Prostate gland (tissue), 2 donors: Measurements from ENCODE around the gene EFCAB14. TPM values are rescaled to one million over a fixed set of nuclear protein-coding genes. Genes with fewer than 3 reads are reported as not detected.

ENCODE experiments used
- DNase-seq: peaks from one replicate; pipeline ENCODE4 v3.0.0-alpha.2; 2019; ENCODE audit warnings: low spot score
- H3K27ac ChIP-seq, 2 donors: fragments of 200-600 bp; sonication (generic); 2 replicates each; pipeline ENCODE4 v1.5.1; 2017 to 2019
- H3K27me3 ChIP-seq: fragments of 200-600 bp; sonication (generic); replicated peaks from 2 replicates; pipeline ENCODE4 v1.5.1; 2019; ENCODE audit not compliant: insufficient read depth
- H3K36me3 ChIP-seq, 2 donors: fragments of 200-600 bp; sonication (generic); 1 replicate in 1 of 2; 2 replicates in 1 of 2; pipeline versions ENCODE4 v1.5.1 to v1.8.1; 2017 to 2019
- H3K4me1 ChIP-seq: fragments of 200-600 bp; sonication (generic); replicated peaks from 2 replicates; pipeline ENCODE4 v1.5.1; 2019
- H3K4me3 ChIP-seq, 2 donors: fragments of 200-600 bp; sonication (generic); 2 replicates each; pipeline ENCODE4 v1.5.1; 2017 to 2019
- H3K9me3 ChIP-seq: fragments of 200-600 bp; sonication (generic); 2 replicates; pipeline ENCODE4 v1.5.1; 2017
- POLR2A ChIP-seq: fragments of 450-650 bp; IDR thresholded peaks from one replicate; pipeline ENCODE4 v1.6.1; 2016; ENCODE audit warnings: antibody characterized with exemption, mild to moderate bottlenecking
- POLR2AphosphoS5 ChIP-seq: sonication (generic); formaldehyde crosslinking; IDR thresholded peaks from one replicate; pipeline ENCODE4 v1.6.1; 2017; ENCODE audit warnings: antibody characterized with exemption
- WGBS: methylation state at CpG from one replicate; pipeline ENCODE4 v1.1.5; 2018; 5-methylcytosine and 5-hydroxymethylcytosine counted together
- intact Hi-C: fragments of 100-400 bp; cut with DNase I; formaldehyde crosslinking; loops from one replicate; pipeline ENCODE4 v1.14.2; 2022
- total RNA-seq, 2 donors: library from RNA; depleted of rRNA; stranded (reverse); fragments of >200 nt; gene quantifications; one replicate each; pipeline ENCODE4 v1.1.0, GENCODE V29; 2016
- TF ChIP-seq, protein P1 (sequence below), 4 experiments: fragments of 200-600 bp in 2 of 4; fragments of 450-650 bp in 2 of 4; sonication (generic) in 2 of 4; IDR thresholded peaks; 1 replicate in 3 of 4; 2 replicates in 1 of 4; pipeline ENCODE4 v1.5.1; 2016 to 2019; ENCODE audit warnings: antibody characterized with exemption in 4 of 4, mild to moderate bottlenecking in 2 of 4, moderate library complexity in 2 of 4

Gene EFCAB14
- total RNA-seq, 2 donors from 2014 or later, result 99.9 to 116 TPM

DNA sequence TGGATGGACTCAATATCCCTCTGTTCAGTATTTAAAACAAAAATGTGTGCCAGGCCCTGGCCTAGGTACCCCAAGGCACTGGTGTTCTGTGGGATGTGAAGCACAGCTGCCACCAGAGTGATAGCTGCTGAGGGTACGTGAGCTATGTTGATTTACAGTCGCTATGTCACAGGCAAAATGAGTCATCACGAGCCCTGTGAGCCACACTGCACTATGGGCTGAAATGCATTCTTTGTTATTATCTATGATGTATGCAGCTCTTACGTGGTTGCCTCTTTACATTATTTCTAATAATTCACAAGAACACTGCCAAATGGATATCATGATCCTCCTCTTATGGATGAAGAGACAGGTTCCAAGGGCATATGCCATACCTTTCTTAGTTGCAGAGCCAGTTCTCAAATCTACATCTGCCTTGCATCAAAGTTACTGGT is 45.1 kb downstream of the EFCAB14 start:
- WGBS, result 74% methylated on average over 4 of the region's 4 CpGs
- Histone ChIP-seq H3K4me1 (no peaks in the 10 kb centered on the region), H3K4me3 (no peak overlapping the region), H3K27me3 (no peaks in the 10 kb centered on the region), H3K36me3 (no peaks in the 10 kb centered on the region), H3K9me3 (no peaks in the 10 kb centered on the region), H3K27ac (no peak overlapping the region)
- TF ChIP-seq, protein P1, sequence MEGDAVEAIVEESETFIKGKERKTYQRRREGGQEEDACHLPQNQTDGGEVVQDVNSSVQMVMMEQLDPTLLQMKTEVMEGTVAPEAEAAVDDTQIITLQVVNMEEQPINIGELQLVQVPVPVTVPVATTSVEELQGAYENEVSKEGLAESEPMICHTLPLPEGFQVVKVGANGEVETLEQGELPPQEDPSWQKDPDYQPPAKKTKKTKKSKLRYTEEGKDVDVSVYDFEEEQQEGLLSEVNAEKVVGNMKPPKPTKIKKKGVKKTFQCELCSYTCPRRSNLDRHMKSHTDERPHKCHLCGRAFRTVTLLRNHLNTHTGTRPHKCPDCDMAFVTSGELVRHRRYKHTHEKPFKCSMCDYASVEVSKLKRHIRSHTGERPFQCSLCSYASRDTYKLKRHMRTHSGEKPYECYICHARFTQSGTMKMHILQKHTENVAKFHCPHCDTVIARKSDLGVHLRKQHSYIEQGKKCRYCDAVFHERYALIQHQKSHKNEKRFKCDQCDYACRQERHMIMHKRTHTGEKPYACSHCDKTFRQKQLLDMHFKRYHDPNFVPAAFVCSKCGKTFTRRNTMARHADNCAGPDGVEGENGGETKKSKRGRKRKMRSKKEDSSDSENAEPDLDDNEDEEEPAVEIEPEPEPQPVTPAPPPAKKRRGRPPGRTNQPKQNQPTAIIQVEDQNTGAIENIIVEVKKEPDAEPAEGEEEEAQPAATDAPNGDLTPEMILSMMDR (IDR thresholded peaks at IDR 0.05), result no peak
- TF ChIP-seq POLR2AphosphoS5, result no peak
- DNase-seq, result no peak
- intact Hi-C loops, result loop anchor here (5.0 kb wide), 1 partner anchor 71 kb away; the partner anchor contains the start of gene MKNK1

DNA sequence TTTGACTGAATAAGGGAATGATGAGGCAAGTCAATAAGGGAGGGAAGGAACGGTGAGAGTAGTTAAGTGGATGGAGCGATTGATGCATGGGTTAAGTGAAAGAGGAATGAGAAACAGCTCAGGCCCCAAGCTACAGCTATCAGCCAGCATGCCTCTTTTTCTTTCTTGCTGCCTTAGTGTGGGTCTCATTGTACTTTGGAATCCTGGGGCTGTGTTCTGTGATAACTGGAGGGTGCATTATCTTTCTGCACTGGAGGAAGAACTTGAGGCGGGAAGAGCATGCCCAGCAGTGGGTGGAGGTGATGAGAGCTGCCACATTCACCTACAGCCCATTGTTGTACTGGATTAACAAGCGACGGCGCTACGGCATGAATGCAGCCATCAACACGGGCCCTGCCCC is 46.2 kb downstream of the EFCAB14 start:
- TF ChIP-seq, protein P1 (IDR thresholded peaks at IDR 0.05), result no peak
- TF ChIP-seq POLR2A (no peak), POLR2AphosphoS5 (no peak)
- Histone ChIP-seq H3K9me3 (no peaks in the 10 kb centered on the region), H3K4me3 (no peak overlapping the region), H3K4me1 (no peaks in the 10 kb centered on the region), H3K27ac (no peak overlapping the region), H3K27me3 (no peaks in the 10 kb centered on the region), H3K36me3 (no peaks in the 10 kb centered on the region)
- intact Hi-C loops, result loop anchor here (5.0 kb wide), 1 partner anchor 70 kb away; the partner anchor contains the start of gene MKNK1
- no peak for DNase-seq
- WGBS, result 69% methylated on average over 8 of the region's 8 CpGs

DNA sequence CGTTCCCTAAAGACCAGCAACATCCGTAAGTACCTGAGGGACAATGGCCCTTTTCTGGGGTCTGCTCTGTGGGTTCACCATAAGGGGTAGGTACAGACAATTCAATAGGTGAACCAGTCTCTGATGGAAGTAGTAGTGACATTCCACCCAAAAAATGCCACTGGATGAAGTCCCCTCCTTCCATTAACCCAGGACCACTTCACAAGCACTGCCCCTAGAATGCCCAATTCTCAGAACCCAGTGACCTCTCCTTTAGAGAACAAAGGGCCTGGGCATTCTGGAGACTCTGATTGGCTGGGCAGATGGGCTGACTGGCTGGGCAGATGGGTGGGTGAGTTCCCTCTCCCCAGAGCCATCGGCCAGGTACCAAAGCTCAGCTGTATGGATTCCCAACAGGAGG is 47.4 kb downstream of the EFCAB14 start, which contains the start of gene TEX38:
TEX38 (plus strand) TSS at position 301 of the 400 bp plus-strand sequence; CDS start at position 382, 81 bp downstream.
- Histone ChIP-seq H3K9me3 (no peaks in the 10 kb centered on the region), H3K27ac (no peak within 1 kb of the TSS), H3K4me3 (no peak within 1 kb of the TSS), H3K36me3 (no peaks in the 10 kb centered on the region), H3K4me1 (peaks cover 9% of the 10 kb centered on the region), H3K27me3 (no peaks in the 10 kb centered on the region)
- intact Hi-C loops, result loop anchor here (5.0 kb wide), 1 partner anchor 69 kb away; the partner anchor contains the start of gene MKNK1
- TF ChIP-seq POLR2AphosphoS5 (no peak), POLR2A (no peak)
- TF ChIP-seq, protein P1 (IDR thresholded peaks at IDR 0.05), result no peak
- no peak for DNase-seq
- 92% methylated on average over 3 of the region's 3 CpGs for WGBS

DNA sequence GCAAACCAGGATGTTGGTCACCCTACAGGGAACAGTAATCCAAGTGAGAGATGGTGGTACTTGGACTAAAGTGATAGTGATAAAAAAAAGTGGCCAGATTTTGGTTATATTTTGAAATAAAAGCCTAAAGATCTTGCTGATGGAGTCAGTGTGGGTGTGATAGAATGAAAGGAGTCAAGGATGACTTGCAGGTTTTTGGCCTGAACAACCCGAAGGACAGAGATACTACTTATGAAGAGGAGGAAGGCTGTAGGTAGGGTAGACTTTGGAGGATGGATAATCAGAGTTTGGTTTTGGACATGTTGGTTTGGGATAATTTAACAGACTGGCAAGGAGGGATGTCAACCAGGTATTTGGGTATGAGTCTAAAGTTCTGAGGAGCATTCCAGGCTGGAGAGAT is 48.8 kb downstream of the EFCAB14 start:
- no peak overlapping the region for H3K27ac ChIP-seq
- H3K9me3 ChIP-seq, result no peaks in the 10 kb centered on the region

More for the DNA sequence above, 48.8 kb downstream of the EFCAB14 start:
- intact Hi-C loops, result loop anchor here (5.0 kb wide), 1 partner anchor 68 kb away; the partner anchor contains the start of gene MKNK1
- TF ChIP-seq, protein P1 (IDR thresholded peaks at IDR 0.05), result no peak
- no peak for TF ChIP-seq POLR2AphosphoS5
- TF ChIP-seq POLR2A, result no peak
- Histone ChIP-seq H3K4me1 (peaks cover 12% of the 10 kb centered on the region), H3K27me3 (no peaks in the 10 kb centered on the region), H3K4me3 (no peak overlapping the region), H3K36me3 (no peaks in the 10 kb centered on the region)
- 90% methylated on average over 1 of the region's 1 CpG for WGBS
- no peak for DNase-seq
